GM21825 (cell line): Measurements from ENCODE around the gene UBC.
"Not testable (repeated sequence)": the region's sequence is repeated elsewhere in the genome, so short reads cannot be mapped to it uniquely, and the experiment has no call there.

Experiments used
- ATAC-seq: cut with Tn5 transposase; IDR thresholded peaks from one replicate; pipeline ENCODE4 v1.9.1; 2021; ENCODE audit warnings: mild to moderate bottlenecking, moderate library complexity; ENCODE audit not compliant: unreplicated experiment

UBC gene

DNA sequence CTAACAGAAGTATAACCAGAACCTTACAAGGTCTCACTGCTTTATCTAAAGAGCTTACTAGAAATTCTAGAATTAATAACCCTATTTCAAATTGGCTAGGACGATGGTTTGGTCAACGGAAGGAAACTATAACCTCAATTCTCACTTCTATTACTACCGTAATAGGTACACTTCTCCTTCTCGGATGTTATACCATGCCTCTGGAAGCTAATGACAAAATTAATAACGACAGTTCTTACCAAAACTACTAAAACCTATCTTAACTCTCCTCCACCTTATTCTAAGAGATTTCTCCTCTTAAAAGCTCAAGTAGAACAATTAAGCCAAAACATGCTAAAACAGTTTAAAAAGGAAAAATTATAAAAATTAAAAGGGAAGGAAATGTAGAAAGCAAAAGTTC lies 23.7 kb upstream of the UBC start:
- ATAC-seq, result no peak

GRCh38 chr12:124931528-124931927 lies 17.1 kb upstream of the UBC start:
- not testable (repeated sequence) for ATAC-seq

DNA sequence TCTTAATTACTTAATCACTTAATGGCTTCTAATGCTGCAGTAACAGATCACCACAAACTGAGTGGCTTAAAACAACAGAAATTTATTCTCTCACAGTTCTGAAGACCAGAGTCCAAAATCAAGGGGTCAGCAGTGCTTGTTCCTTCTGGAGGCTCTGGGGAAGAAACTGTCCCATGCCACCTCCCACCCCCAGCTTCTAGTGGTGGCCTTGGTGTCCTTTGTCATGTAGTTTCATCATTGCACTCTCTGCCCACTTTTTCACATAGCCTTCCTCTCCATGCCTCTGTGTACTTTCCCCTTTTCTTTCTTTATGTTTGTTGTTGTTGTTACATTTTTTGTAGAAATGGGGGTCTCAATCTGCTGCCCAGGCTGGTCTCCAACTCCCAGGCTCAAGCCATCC lies 16.1 kb upstream of the UBC start:
- ATAC-seq, result no peak

DNA sequence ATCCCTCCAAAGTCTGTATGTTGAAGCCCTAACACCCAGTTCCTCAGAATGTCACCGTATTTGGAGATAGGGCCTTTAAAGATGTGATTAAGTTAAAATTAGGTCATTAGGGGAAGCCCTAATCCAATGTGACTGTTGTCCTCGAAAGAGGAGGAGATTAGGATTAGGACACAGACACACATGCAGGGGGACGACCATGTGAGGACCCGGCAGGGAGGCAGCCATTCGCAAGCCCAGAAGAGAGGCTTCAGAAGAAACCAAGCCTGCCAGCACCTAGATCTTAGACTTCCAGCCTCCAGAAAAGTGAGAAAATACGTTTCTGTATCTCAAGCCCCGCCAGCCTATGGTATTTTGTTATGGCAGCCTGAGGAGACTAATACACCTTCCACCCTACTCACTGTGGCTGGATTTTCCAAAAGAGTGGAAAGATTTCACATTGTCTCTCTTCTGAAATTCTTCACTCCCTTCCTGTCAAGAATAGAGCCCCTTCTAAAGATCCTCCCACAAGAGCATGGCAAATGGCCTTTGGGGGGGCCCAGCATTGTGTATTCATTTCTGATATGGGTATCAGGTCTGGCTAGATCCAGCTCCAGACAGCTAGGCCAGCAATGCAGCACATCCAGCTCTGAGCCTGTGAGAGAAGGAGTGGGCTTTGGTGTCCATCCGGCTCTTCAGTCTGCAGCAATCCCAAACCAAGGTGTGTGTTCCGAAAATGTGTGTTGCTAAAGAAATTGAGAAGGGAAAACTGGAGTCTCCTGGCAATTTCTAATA lies 15.4 kb upstream of the UBC start:
- no peak for ATAC-seq

DNA sequence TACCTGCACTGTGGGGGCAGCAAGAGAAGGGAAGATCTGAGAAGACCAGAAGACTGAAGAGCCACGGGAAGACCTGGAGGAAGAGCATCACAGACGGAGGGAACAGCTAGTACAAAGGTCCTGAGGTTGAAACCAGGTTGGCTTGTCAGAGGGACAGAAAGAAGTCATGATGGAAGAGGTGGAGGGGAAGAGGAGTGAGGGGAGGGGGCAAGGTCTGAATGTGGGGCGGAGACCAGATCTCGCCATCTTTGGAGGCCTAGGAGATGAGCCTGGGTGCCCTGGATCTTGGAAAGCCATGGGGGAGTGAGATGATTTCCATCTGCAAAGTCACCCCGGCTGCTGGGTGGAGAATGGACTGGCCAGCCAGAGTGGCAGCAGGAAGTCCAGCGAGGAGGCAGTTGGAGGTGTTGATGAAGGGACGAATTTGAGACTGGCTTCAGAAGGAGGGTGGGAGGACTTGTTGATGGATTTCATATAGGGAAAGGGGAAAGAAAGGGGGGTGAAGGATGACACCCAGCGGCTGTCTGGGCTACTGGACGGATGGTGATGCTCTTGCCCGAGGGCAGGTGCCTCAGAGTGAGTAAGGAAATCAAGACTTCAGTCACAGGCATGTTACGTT lies 14.6 kb upstream of the UBC start:
- ATAC-seq, result no peak

DNA sequence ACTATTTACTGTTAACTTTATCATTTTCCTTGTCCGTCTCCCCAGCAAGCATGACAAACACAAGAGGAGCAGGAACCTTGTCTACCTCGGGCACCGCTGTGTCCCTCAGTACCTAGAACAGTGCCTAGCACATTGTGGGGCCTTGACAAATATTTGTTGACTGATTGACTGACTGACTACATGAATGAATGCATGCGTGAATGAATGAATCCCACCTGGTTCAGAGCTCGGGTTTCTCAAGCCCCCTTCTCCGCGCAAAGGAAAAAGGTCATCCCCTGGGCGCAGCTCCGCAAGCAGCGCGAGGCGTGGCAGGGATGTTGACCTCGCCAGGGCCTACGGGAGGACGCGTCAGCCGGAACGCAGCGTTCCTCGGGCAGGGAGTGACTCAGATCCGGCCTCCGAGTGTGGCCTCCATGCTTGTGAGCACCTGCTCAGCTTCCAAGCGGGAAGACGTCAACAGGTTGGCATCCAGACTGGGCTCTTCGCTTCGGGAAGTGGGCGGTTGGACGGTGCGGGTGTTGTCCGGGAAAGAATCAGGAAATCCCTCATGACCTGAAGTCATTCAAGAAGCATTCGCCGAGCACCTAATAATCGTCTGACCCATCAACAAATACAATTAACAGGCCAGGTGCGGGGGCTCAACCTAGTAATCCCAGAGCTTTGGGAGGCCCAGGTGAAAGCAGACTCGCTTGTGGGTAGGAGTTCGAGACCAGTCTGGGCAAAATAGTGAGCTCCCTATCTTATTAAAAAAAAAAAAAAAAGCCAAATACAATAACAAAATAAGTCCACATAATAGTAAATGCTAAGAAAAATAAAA lies 13.9 kb upstream of the UBC start:
- peak; percentile 35 for ATAC-seq

- ATAC-seq, result peak; percentile 72
Measured at GRCh38 chr12:124927201-124928094, 13.0 kb upstream of the UBC start.

DNA sequence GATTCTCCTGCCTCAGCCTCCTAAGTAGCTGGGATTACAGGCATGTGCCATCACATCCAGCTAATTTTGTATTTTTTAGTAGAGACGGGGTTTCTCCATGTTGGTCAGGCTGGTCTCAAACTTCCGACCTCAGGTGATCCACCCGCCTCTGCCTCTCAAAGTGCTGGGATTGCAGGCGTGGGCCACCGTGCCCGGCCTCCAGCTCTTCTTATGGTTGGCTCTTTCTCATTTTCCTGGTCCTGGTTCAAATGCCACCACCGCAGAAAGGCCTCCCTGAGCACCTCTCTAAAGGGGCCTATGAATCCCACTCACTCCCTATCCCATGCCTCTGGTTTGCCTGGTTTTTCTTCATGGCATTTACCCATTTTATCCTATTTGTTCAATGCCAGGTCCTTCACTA lies 11.3 kb upstream of the UBC start:
- ATAC-seq, result not testable (repeated sequence)

DNA sequence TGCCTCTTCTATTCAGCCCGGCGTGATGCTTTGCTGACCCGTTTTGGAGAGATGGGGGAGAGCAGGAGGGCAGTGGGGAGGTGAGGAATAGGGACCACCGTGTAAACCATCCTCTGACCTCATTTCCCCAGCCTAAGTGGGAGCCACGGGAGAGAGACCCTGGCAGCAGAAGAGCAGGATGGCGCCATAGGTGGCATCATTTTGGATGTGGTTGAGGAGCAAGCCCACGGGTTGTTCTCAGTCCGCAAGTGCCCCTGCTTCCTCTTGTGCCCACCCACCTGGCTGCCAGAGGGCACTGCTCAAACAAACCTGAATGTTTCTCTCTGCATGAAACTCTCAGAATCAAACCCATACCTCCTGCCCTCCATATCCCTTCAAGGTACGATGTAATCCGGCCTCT lies 10.7 kb upstream of the UBC start:
- ATAC-seq, result no peak

DNA sequence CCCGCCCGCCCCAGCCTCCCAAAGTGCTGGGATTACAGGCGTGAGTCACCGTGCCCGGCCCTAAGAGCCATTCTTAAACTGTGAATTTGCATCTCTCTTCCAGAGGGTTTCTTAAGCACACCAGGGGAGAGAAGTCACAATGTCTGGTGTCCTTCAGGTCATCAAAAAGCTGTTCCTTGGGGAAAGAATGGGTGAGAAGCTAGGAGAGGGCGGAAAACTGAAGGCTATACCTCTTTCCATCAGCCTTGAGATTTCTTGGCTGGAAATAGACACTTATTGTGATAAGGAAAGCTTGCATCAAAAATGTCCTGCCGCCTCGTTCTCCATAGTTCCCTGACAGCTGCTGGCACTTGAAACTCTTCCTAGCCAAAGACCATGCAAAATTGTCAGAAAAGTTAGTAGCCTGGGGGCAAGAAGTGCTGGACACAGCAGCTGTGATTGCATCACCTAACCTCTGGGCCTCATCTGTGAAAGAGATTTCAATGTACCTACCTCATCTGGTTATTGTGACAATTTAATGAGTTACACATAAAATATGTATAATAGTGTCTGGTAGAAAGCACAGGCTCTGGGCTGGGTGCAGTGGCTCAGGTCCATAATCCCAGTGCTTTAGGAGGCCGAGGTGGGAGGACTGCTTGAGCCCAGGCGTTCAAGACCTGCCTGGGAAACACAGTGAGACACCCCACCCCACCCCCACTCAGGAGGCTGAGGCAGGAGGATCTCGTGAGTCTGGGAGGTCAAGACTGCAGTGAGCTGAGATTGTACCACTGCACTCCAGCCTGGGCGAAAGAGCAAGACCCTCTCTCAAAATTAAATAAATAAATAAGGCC lies 9.7 kb upstream of the UBC start:
- ATAC-seq, result no peak

- peak; percentile 43 for ATAC-seq
Measured at GRCh38 chr12:124921200-124922031, 7.0 kb upstream of the UBC start.

- no peak for ATAC-seq
Measured at GRCh38 chr12:124920353-124920935, 6.0 kb upstream of the UBC start.

DNA sequence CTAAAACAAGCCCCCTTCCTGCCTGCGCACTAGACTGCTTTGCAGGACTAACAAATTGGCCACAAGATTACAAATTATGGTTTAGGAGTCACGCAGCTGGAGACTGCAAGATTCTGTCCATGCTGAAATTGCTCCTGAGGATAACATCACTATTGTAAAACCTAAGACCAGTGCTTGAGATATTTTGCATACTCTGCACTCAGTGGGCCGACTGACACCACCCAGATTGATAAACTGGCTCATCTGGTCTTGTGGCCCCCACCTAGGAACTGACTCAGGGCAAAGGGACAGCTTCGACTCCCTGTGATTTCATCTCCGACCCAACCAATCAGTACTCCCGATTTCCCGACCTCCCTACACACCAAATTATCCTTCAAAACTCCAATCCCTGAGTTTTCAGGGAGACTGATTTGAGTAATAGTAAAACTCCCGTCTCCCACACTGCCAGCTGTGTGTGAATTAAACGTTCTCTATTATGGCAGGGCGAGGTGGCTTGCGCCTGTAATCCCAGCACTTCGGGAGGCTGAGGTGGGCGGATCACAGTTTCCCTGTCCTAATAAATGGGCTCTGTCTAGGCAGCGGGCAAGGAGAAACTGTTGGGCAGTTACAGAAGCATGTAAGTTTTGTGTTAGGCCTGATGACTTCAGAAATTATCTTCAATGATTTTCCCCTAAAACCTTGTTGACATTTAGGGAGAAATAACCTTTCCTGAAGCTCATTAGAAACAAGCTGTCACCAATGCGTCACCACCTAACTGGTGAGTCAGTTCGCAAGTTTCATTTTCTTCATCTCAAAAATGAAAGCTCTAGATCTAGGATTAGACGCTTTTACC lies 5.3 kb upstream of the UBC start:
- ATAC-seq, result no peak

DNA sequence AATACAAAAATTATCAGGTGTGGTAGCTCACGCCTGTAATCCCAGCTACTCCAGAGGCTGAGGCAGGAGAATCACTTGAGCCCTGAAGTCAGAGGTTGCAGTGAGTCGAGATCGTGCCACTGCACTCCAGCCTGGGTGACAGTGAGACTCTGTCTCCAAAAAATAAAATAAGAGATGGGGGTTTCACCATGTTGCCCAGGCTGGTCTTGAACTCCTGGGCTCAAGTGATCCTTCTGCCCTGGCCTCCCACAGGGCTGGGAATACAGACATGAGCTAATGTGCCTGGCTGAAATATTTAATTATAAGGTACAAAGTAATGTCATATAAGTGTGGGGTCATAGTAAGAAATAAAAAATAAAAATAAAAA lies 4.2 kb upstream of the UBC start:
- ATAC-seq, result not testable (repeated sequence)

GRCh38 chr12:124917841-124918621 lies 3.6 kb upstream of the UBC start:
- ATAC-seq, result no peak

DNA sequence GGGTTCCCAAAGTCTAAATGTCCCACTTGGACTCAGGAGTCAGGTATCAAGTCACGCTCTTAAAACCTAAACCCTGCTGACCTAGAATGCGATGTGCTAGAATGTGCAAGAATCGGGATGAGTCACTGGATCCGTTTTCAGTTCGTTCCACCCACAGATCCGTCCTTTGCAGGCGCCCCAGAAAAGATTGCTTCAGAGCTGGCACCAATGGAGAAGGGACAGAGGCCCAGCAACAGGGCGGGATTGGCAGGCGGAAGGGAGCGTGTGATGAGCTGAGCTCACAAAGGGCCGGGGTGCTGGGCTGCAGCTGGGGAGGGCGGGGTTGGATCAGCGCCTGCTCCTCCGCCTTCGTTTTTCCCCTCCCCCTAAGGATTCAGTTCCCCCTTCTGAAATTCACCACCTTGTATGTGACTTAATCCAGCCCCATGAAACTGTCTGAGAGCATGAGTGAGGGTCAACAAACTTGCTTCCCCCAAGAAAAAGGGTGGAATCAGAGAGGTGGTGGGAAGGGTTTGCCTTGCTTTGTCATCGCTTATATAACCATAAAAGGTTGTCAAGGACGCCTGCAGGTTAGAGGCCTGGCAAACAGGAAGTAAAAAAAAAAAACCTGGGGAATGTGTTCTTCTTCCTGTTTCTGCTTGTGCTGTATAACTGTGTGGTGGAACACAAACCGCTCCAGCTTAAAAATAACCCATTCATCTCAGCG lies 2.8 kb upstream of the UBC start:
- ATAC-seq, result peak; percentile 50
